Smooth muscle cell (in vitro differentiated cells): ENCODE measurements around the gene CITED1. TPM values are rescaled to one million over a fixed set of nuclear protein-coding genes. Genes with fewer than 3 reads are reported as not detected.

Source experiments
- DNase-seq: peaks from one replicate; lab custom pipeline; 2025; ENCODE audit not compliant: unreplicated experiment; lab: John Stamatoyannopoulos, UW
- H2AFZ ChIP-seq: fragments of 200-600 bp; sonication (generic); 2 replicates; pipeline ENCODE4 v1.6.0; 2016; ENCODE audit warnings: antibody characterized with exemption, low read depth, mild to moderate bottlenecking
- H3F3A ChIP-seq: fragments of 200-600 bp; sonication (generic); 2 replicates; pipeline ENCODE4 v1.6.0; 2017; ENCODE audit warnings: antibody characterized with exemption, low read depth
- H3K27ac ChIP-seq: fragments of 200-600 bp; sonication (generic); 2 replicates; pipeline ENCODE4 v1.5.1; 2016; ENCODE audit warnings: low read depth, mild to moderate bottlenecking
- H3K27me3 ChIP-seq: fragments of 200-600 bp; sonication (generic); 2 replicates; pipeline ENCODE4 v1.6.1; 2016; ENCODE audit warnings: low read depth, mild to moderate bottlenecking
- H3K36me3 ChIP-seq: fragments of 200-600 bp; sonication (generic); 2 replicates; pipeline ENCODE4 v1.5.1; 2016; ENCODE audit warnings: low read depth
- H3K4me1 ChIP-seq: fragments of 200-600 bp; sonication (generic); 2 replicates; pipeline ENCODE4 v1.5.1; 2016; ENCODE audit warnings: low read depth
- H3K4me2 ChIP-seq: fragments of 200-600 bp; sonication (generic); 2 replicates; pipeline ENCODE4 v1.6.0; 2016; ENCODE audit warnings: mild to moderate bottlenecking
- H3K4me3 ChIP-seq: fragments of 200-600 bp; sonication (generic); 2 replicates; pipeline ENCODE4 v1.5.1; 2016; ENCODE audit warnings: mild to moderate bottlenecking
- H3K79me2 ChIP-seq: fragments of 200-600 bp; sonication (generic); 2 replicates; pipeline ENCODE4 v1.6.0; 2016; ENCODE audit warnings: low read depth, mild to moderate bottlenecking
- H3K9ac ChIP-seq: fragments of 200-600 bp; sonication (generic); 2 replicates; pipeline ENCODE4 v1.6.0; 2016; ENCODE audit warnings: low read depth
- H3K9me3 ChIP-seq: fragments of 200-600 bp; sonication (generic); replicated peaks from 2 replicates; pipeline ENCODE4 v1.5.1; 2016; ENCODE audit warnings: low read depth
- H4K20me1 ChIP-seq: fragments of 200-600 bp; sonication (generic); 2 replicates; pipeline ENCODE4 v1.6.0; 2016; ENCODE audit warnings: low read depth
- CTCF ChIP-seq: fragments of 200-600 bp; sonication (generic); IDR thresholded peaks from 2 replicates; pipeline ENCODE4 v1.5.1; 2017; ENCODE audit warnings: borderline replicate concordance, mild to moderate bottlenecking, antibody characterized with exemption; ENCODE audit not compliant: insufficient read depth, poor library complexity, severe bottlenecking
- WGBS: methylation state at CpG from one replicate; pipeline ENCODE4 v1.1.7; 2016; ENCODE audit warnings: low lambda C conversion rate; 5-methylcytosine and 5-hydroxymethylcytosine counted together
- polyA plus RNA-seq: library from polyadenylated mRNA; unstranded; fragments of >200 nt; fragmentation: Nextera tagmentation; extraction: Ambion mirVana; gene quantifications from 2 replicates; pipeline ENCODE4 v1.2.1, GENCODE V29; 2016
- total RNA-seq: library from RNA; depleted of rRNA; stranded (reverse); fragments of >200 nt; gene quantifications from 2 replicates; pipeline ENCODE4 v1.2.3, GENCODE V29; 2014

CITED1 gene
- total and polyA plus RNA-seq, 2 experiments from 2014 or later: 0.42 to 1.0 TPM

GRCh38 chrX:72306851-72307645, 1.3 kb upstream of the CITED1 start:
- Histone ChIP-seq H3K27me3 (peaks cover 53% of the 10 kb centered on the region), H3K4me3 (peak overlapping the region; percentile 51), H4K20me1 (no peaks in the 10 kb centered on the region)

GRCh38 chrX:72306085-72306801, 529 bp upstream of the CITED1 start:
- no peaks in the 10 kb centered on the region for H3K4me1 ChIP-seq
- peaks cover 53% of the 10 kb centered on the region for H3K27me3 ChIP-seq
- no peaks in the 10 kb centered on the region for H3K9me3 ChIP-seq
- no peaks in the 10 kb centered on the region for H4K20me1 ChIP-seq
- no peak overlapping the region for H3K9ac ChIP-seq
- H3K4me2 ChIP-seq: peak overlapping the region; percentile 82
- H3K4me3 ChIP-seq: peak overlapping the region; percentile 51
- TF ChIP-seq CTCF: no peak
- no peak overlapping the region for H2AFZ ChIP-seq
- no peaks in the 10 kb centered on the region for H3K79me2 ChIP-seq
- DNase-seq: no peak
- H3F3A ChIP-seq: no peaks in the 10 kb centered on the region
- no peak overlapping the region for H3K27ac ChIP-seq
- 31% methylated on average over 31 of the region's 92 CpGs for WGBS
- no peaks in the 10 kb centered on the region for H3K36me3 ChIP-seq

More at GRCh38 chrX:72306851-72307645, 1.3 kb upstream of the CITED1 start:
- Histone ChIP-seq H3K4me1 (no peaks in the 10 kb centered on the region), H3K79me2 (no peaks in the 10 kb centered on the region), H3F3A (no peaks in the 10 kb centered on the region), H3K36me3 (no peaks in the 10 kb centered on the region), H2AFZ (peak overlapping the region; percentile 5), H3K27ac (no peak overlapping the region), H3K9me3 (no peaks in the 10 kb centered on the region), H3K9ac (no peak overlapping the region), H3K4me2 (peak overlapping the region; percentile 82)
- 45% methylated on average over 55 of the region's 56 CpGs for WGBS
- DNase-seq: no peak
- TF ChIP-seq CTCF: no peak

GRCh38 chrX:72304877-72305276, 837 bp downstream of the CITED1 start:
- H3K27ac ChIP-seq: no peak overlapping the region
- H3K4me2 ChIP-seq: peak overlapping the region; percentile 82
- DNase-seq: no peak
- H3K9me3 ChIP-seq: no peaks in the 10 kb centered on the region
- H3K9ac ChIP-seq: no peak overlapping the region
- no peak overlapping the region for H2AFZ ChIP-seq
- 36% methylated on average over 24 of the region's 26 CpGs for WGBS
- no peaks in the 10 kb centered on the region for H4K20me1 ChIP-seq
- peak overlapping the region; percentile 51 for H3K4me3 ChIP-seq
- H3K79me2 ChIP-seq: no peaks in the 10 kb centered on the region
- H3K27me3 ChIP-seq: peaks cover 53% of the 10 kb centered on the region
- no peaks in the 10 kb centered on the region for H3F3A ChIP-seq
- TF ChIP-seq CTCF: no peak
- no peaks in the 10 kb centered on the region for H3K4me1 ChIP-seq
- H3K36me3 ChIP-seq: no peaks in the 10 kb centered on the region
